Subcutaneous adipose tissue (tissue), 4 donors: ENCODE measurements around the gene SIN3B. TPM values are rescaled to one million over a fixed set of nuclear protein-coding genes. Genes with fewer than 3 reads are reported as not detected.

ENCODE experiments used
- CTCF ChIP-seq: fragments of 450-650 bp; IDR thresholded peaks from one replicate; pipeline ENCODE4 v1.5.1; 2016; ENCODE audit warnings: low read depth, mild to moderate bottlenecking, control low read depth, antibody characterized with exemption, moderate library complexity
- total RNA-seq, 4 donors: library from RNA; depleted of rRNA; stranded (reverse); fragments of >200 nt; gene quantifications; one replicate each; pipeline ENCODE4 v1.1.0, GENCODE V29; 2016

The SIN3B gene
- total RNA-seq, 4 donors from 2014 or later = 44.4 to 94.0 (median 50.5) TPM

DNA sequence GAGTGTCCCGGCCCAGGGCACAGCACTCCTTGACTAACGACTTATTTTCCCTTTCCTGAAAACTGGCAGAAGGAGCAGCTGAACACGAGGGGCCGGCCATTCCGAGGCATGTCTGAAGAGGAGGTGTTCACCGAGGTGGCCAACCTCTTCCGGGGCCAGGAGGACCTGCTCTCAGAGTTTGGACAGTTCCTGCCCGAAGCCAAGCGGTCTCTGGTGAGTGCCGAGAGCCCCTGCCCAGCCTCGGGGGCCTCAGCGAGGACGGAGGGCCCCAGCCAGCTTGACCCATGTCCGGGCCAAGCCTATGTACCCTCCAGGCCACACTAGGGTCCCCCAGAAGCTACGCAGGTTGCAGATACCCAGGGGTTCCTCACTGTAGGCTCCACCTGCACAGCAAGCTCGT, 17.7 kb downstream of the SIN3B start:
- no peak for TF ChIP-seq CTCF

- TF ChIP-seq CTCF = no peak
These were observed 18.2 kb downstream of the SIN3B start for GRCh38 chr19:16847430-16847829.

DNA sequence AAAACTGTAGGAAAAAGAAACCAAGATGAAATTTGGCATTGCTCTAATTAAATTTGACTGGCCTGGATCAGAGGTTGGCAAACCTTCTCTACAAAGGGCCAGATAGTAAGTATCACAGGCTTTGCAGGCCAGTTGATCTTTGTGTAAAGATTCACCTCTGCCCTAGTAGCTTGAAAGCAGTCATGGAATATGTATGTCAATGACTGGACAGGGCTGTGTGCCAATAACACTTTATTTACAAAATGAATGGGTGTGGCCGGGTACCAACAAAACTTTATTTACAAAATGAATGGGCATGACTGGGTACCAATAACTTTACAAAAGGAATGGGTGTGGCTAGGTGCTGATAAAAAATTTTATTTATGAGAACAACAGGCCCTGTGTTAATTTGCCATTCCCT, 20.0 kb downstream of the SIN3B start:
- TF ChIP-seq CTCF = no peak

GRCh38 chr19:16850133-16850532, 20.9 kb downstream of the SIN3B start:
- no peak for TF ChIP-seq CTCF

- TF ChIP-seq CTCF = no peak
These were observed 22.0 kb downstream of the SIN3B start for GRCh38 chr19:16851031-16851712.

DNA sequence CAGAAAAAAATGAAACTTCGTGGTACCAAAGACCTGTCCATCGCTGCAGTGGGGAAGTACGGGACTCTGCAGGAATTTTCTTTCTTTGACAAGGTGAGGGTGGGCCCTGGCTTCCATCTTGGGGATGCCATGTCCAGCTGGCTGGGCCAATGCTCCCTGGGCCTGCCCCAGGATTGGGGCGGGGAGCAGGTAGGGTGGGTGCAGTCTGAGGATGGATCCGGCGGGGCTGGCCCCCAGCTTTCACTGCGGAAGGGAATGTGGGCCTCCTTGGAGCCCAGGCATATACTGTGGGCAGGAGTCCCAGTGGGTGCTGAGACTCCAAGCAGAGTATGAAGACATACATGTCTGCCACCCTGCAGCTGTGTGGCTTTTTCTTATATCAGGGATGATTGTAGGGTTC, 23.9 kb downstream of the SIN3B start:
- no peak for TF ChIP-seq CTCF

DNA sequence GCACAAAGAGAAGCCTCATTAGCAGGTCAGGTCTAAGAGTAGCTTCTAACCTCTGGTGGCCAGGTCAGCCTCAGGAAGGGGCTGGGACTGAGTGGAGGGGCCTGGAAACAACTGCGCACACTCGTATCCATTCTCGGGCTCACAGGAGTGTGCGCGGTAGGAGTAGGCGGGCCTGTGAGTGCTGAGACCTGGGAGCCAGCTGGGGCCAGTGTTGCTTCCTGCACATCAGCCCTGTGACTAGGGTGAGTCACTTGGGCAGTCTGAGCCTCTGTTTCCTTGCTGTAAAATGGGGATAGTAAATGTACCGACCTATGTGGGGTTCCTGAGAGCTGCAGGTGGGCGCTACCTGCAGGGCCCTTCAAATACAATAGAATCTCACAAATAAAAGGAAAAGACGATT, 26.9 kb downstream of the SIN3B start:
- TF ChIP-seq CTCF = no peak
